Colonic mucosa (tissue), 4 donors: ENCODE results near the gene TIMP2. TPM values are rescaled to one million over a fixed set of nuclear protein-coding genes. Genes with fewer than 3 reads are reported as not detected.
"Not testable (repeated sequence)": the region's sequence is repeated elsewhere in the genome, so short reads cannot be mapped to it uniquely, and the experiment has no call there.

ENCODE experiments used
- DNase-seq: peaks from one replicate; pipeline ENCODE4 v3.0.0-alpha.2; 2020
- H3K27ac ChIP-seq: fragments of 200-600 bp; one replicate; pipeline ENCODE4 v1.8.0; 2021
- H3K27me3 ChIP-seq: fragments of 200-600 bp; one replicate; pipeline ENCODE4 v1.8.0; 2021
- H3K36me3 ChIP-seq: fragments of 200-600 bp; one replicate; pipeline ENCODE4 v1.8.0; 2021
- H3K4me1 ChIP-seq: fragments of 200-600 bp; one replicate; pipeline ENCODE4 v1.8.0; 2021; ENCODE audit warnings: mild to moderate bottlenecking
- H3K4me3 ChIP-seq: fragments of 200-600 bp; one replicate; pipeline ENCODE4 v1.8.0; 2021
- H3K9ac ChIP-seq, 2 donors: one replicate each; pipeline ENCODE4 v1.7.0; 2013; ENCODE audit warnings: control low read depth in 2 of 2, low read depth in 2 of 2, low read length in 2 of 2
- H3K9me3 ChIP-seq: fragments of 200-600 bp; one replicate; pipeline ENCODE4 v1.8.0; 2021
- intact Hi-C: fragments of 100-400 bp; cut with DNase I; formaldehyde crosslinking; loops from one replicate; pipeline ENCODE4 v1.14.1; 2022
- total RNA-seq, 2 donors: library from RNA; stranded (reverse); fragmentation: NEBNext Ultra II Directional in 1 of 2; extraction: Animal tissue kit (Norgen Biotek cat#: 25700) in 1 of 2; gene quantifications; one replicate each; pipeline ENCODE4 v1.2.1, GENCODE V29; 2021
- TF ChIP-seq, protein P1 (sequence below): fragments of 200-600 bp; IDR thresholded peaks from one replicate; pipeline ENCODE4 v1.8.0; 2022; ENCODE audit warnings: antibody characterized with exemption, mild to moderate bottlenecking
- donor health status: healthy.
- donor health status: DM: no; HTN: no; CAD: no.
- donor health status: DM: no; HTN: no; CAD: no.

TIMP2 gene
- total RNA-seq, 2 donors from 2014 or later, result 42.8 to 86.1 TPM

DNA sequence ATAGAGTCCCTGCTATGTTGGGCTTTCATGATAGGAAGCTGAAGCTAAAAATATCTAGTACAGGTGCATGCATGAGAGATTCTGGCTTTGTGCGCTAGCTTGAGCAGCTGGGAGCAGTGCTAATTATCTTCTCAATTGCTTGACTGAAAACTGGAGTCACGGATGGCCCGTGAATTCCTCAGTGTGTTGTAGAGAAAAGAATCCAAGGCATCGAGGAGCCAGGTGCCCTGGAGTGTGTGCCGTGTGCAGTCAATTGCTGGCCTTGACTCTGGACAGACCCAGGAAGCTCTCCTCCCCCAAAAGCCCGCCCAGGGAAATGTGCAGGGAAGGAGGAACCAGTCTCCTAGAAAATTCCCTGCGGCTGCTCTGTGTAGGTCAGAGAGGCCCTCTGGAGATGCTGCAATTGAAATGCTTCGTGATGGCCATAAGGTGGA lies 40.3 kb upstream of the TIMP2 start:
- H3K27me3 ChIP-seq, result no peaks in the 10 kb centered on the region
- H3K9ac ChIP-seq, result no peak overlapping the region
- TF ChIP-seq, protein P1, sequence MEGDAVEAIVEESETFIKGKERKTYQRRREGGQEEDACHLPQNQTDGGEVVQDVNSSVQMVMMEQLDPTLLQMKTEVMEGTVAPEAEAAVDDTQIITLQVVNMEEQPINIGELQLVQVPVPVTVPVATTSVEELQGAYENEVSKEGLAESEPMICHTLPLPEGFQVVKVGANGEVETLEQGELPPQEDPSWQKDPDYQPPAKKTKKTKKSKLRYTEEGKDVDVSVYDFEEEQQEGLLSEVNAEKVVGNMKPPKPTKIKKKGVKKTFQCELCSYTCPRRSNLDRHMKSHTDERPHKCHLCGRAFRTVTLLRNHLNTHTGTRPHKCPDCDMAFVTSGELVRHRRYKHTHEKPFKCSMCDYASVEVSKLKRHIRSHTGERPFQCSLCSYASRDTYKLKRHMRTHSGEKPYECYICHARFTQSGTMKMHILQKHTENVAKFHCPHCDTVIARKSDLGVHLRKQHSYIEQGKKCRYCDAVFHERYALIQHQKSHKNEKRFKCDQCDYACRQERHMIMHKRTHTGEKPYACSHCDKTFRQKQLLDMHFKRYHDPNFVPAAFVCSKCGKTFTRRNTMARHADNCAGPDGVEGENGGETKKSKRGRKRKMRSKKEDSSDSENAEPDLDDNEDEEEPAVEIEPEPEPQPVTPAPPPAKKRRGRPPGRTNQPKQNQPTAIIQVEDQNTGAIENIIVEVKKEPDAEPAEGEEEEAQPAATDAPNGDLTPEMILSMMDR, result no peak
- H3K4me1 ChIP-seq, result no peaks in the 10 kb centered on the region
- H3K9me3 ChIP-seq, result no peaks in the 10 kb centered on the region
- H3K36me3 ChIP-seq, result no peaks in the 10 kb centered on the region
- intact Hi-C loops, result no loop called here
- no peak overlapping the region for H3K27ac ChIP-seq
- no peak overlapping the region for H3K4me3 ChIP-seq
- DNase-seq, result no peak

DNA sequence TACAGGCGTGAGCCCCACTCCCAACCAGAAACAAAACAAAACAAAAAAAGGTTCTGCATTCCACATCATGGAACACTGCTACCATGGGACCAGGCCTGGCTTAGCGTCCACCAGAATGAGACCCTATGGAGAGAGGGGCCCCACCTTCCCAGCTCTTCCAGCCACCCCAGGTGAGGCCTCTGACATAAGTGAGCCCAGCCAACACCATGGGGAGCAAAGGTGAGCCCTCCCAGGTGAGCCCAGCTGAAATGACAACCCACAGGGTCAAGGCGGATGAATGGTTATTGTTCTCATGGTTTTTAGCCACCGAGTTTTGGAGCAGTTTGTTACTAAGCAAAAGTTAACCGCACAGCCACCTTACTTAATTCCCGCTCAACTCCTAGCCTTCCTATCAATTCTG lies 38.2 kb upstream of the TIMP2 start:
- Histone ChIP-seq H3K27ac (peak overlapping the region; percentile 27), H3K36me3 (no peaks in the 10 kb centered on the region)

DNA sequence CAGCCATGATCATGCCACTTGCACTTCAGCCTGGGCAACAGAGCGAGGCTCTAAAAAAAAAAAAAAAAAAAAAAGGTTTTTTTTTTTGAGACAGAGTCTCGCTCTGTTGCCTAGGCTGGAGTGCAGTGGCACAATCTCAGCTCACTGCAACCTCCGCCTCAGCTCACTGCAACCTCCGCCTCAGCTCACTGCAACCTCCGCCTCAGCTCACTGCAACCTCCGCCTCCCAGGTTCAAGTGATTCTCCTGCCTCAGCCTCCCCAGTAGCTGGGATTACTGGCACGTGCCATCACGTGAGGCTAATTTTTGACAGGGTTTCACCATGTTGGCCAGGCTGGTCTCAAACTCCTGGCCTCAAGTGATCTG lies 37.8 kb upstream of the TIMP2 start:
- H3K27me3 ChIP-seq, H3K9ac ChIP-seq, H3K4me1 ChIP-seq, intact Hi-C loops, H3K4me3 ChIP-seq, H3K36me3 ChIP-seq, H3K9me3 ChIP-seq, DNase-seq: not testable (repeated sequence)
- peak overlapping the region; percentile 27 for H3K27ac ChIP-seq

More for the DNA sequence above, 38.2 kb upstream of the TIMP2 start:
- intact Hi-C loops, result no loop called here
- Histone ChIP-seq H3K4me3 (no peak overlapping the region), H3K9me3 (no peaks in the 10 kb centered on the region), H3K4me1 (no peaks in the 10 kb centered on the region), H3K27me3 (no peaks in the 10 kb centered on the region), H3K9ac (no peak overlapping the region)
- no peak for DNase-seq
- TF ChIP-seq, protein P1, result no peak

DNA sequence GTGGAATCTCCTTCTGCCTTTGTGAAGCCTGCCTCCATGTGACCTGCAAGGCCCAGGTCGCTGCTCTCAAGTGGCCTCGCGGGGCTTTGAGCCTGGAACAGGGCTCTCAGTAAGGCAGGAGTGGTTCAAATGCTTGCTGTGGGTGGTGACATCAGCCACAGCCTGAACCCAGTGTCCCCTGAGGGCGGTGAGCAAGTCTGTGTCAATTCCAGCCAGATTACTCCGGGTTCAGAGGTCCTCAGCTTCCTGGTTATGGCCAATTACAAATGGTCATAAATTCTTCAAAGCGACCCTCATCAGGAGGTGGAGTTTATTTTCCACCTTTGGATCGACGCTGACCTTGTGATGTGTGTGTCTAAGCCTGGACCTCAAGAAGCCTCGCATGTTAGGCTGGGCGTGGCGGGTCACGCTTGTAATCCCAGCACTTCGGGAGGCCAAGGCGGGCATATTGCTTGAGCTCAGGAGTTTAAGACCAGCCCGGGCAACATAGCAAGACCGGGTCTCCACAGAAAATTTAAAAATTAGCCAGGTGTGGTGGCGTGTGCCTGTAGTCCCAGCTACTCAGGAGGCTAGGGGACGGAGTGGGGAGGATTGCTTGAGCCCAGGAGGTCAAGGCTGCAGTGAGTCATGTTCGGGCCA lies 37.3 kb upstream of the TIMP2 start:
- DNase-seq, result peak; percentile 77
- H3K4me1 ChIP-seq, result no peaks in the 10 kb centered on the region
- intact Hi-C loops, result no loop called here
- no peaks in the 10 kb centered on the region for H3K27me3 ChIP-seq
- H3K9ac ChIP-seq, result peak overlapping the region in 1 of 2 donors; percentile 12
- H3K27ac ChIP-seq, result peak overlapping the region; percentile 15
- no peak overlapping the region for H3K4me3 ChIP-seq
- H3K9me3 ChIP-seq, result no peaks in the 10 kb centered on the region
- TF ChIP-seq, protein P1, result no peak
- H3K36me3 ChIP-seq, result no peaks in the 10 kb centered on the region

DNA sequence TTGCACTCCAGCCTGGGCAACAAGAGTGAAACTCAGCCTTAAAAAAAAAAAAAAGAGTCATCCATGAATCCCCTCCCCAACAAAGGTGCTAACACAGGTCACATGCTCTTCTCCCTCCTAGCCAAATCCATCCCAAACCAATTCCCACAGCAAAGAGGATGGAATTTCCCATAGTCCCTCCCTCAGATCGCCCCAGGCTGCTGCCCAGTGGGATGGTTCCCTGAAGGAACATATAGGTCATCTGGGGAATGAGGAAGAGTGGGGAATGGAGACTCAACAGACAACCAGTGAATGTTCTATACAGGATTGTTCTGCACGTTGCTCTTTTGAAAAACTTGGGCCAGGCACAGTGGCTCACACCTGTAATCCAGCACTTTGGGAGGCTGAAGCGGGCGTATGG lies 36.4 kb upstream of the TIMP2 start:
- no peak for DNase-seq
- H3K9me3 ChIP-seq, result no peaks in the 10 kb centered on the region
- intact Hi-C loops, result no loop called here
- H3K4me3 ChIP-seq, result no peak overlapping the region
- H3K9ac ChIP-seq, result no peak overlapping the region
- H3K4me1 ChIP-seq, result no peaks in the 10 kb centered on the region
- no peaks in the 10 kb centered on the region for H3K36me3 ChIP-seq
- H3K27ac ChIP-seq, result no peak overlapping the region
- TF ChIP-seq, protein P1, result no peak
- H3K27me3 ChIP-seq, result no peaks in the 10 kb centered on the region

DNA sequence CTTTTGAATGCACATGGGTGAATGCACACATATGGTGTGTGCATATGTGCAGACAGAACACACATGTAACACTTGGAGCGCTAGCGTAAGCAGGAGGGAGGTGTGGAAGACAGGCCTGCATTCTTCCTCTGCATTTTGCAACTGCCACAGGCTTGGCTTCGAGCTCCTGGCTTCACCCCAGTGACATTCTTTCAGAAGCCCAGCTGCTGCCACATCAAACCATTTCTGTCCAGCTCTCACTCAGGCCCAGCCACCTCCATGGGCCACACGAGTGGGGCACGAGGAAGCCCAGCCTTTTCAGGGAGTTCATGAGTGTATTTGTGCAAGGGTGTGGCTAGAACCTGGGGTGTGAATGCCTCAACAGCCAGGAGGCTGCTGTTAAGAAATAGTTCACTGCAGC lies 35.7 kb upstream of the TIMP2 start:
- no peaks in the 10 kb centered on the region for H3K36me3 ChIP-seq
- H3K4me1 ChIP-seq, result no peaks in the 10 kb centered on the region
- TF ChIP-seq, protein P1, result no peak
- intact Hi-C loops, result no loop called here
- no peak for DNase-seq
- no peaks in the 10 kb centered on the region for H3K9me3 ChIP-seq
- H3K27me3 ChIP-seq, result no peaks in the 10 kb centered on the region
- no peak overlapping the region for H3K27ac ChIP-seq
- no peak overlapping the region for H3K4me3 ChIP-seq
- H3K9ac ChIP-seq, result peak overlapping the region in 1 of 2 donors; percentile 3
